AG08396 (cell line): ENCODE data around the gene NFIB.

ENCODE experiments used
- DNase-seq: peaks from one replicate; pipeline ENCODE4 v3.0.0; 2012; ENCODE audit warnings: low spot score, mixed read lengths

The NFIB gene

DNA sequence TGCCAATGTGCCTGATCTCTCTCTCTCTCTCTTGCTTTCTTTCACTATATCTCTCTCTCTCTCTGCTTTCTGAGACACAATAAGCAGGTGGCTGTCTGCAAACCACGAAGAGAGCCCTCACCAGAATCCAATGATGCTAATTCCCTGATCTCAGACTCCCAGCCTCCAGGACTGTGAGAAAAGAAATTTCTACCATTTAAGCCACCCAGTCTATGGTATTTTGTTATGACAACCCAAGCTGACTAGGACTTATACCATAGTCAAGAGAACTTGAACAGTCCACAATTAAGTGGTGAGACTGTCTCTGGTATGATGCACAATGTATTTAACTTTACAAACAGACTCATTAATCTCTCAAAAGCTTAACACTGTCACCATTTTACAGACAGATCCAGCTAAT lies 67.0 kb downstream of the NFIB start:
- DNase-seq: no peak

DNA sequence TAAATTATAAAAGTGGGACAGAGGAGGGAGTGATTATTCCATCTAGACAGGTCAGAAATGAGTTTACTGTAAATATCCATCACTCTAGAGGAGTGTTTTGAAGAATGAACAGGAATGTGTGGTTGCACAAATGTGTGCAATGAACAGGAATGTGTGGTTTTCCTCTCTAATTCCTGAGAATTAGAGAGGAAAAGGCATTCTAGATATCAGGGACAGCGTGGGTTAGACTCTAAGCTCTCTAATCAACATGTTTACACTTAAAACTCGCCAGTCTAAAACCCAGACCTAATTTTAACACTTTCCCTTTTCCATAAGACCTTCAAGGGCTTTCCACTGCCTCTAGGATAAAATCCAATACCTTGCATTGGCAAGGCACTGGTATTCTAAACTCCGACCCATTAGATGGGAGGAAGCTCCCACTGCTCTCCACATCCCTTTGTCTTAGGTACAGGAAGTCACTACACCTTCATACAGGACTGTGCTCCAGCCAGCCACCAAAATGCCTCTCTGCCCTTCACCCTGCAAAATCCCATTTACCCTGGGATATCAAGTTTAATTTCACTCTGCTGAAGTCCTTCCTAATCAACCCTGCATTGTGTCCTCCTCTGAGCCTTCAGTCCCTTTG lies 67.9 kb downstream of the NFIB start:
- no peak for DNase-seq

DNA sequence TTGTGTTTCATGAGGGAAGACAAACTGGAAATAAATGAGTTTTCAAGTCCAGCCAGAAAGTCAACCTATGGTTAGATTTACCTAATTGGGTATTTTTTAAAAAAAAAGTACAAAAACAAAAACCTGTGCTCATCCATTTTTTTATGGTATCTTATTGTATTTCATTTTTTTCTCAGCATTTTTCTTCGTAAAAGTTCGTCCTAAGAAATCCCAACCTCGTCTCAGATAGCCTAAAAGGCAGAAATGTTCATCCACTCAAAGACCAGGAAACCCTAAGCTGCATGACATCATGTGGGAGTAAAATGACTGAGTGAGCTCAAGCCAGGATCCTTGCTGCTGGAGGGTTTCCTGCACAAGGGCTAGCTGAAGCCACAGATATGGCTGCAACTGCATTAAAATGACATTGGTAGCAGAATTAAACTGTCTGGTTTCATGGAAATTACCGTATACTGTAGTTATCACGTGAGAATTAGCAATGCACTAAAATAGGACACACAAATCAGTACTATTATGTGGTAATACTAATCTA lies 70.4 kb downstream of the NFIB start:
- DNase-seq: no peak

DNA sequence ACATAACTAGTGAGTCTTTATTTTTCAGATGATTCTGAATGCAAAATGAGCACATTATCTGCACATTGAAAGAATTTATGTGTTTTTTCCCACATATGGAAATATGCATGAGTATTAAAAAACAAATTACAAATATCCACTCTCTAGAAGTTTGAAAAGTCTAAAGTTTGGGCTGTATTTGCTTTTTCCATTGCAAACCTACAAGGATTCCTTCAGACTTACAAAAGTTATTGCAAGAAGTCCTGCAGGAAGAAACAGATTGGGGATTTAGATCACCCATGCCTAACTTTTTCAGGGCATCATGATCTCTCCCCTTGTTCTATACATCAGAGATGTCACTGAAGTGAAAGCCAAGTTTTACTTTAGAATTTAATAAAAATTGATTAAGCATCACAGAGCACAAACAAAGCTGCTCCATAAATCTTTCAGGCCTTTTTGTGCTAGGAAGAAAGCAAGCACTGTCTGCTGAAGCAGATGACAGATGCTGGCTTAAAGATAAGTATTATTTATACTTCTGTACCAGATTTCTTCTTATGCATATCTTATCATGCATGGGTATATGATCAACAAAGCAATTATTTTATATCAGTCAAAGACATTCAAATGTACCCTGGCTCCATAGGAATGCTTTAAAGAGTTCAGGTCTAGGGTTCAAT lies 71.7 kb downstream of the NFIB start:
- no peak for DNase-seq

DNA sequence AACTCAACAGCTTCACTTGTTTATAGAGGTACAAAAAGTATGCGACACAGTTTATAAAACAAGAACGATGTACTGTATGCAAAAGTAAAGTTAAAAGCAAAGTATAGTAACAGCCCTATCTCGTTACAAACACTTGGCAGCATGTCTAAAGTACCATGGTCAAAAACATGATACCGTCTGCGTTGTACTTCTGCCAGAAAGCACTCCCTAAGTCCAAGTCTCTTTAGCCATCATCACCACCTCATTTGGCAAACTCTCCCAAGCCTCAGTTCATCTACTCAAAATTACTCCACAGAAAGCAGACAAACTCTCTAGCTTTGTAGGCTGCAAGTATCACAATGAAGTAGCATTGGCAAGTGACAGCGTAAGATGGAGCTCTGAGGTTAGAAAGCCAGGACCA lies 73.4 kb downstream of the NFIB start:
- DNase-seq: no peak

DNA sequence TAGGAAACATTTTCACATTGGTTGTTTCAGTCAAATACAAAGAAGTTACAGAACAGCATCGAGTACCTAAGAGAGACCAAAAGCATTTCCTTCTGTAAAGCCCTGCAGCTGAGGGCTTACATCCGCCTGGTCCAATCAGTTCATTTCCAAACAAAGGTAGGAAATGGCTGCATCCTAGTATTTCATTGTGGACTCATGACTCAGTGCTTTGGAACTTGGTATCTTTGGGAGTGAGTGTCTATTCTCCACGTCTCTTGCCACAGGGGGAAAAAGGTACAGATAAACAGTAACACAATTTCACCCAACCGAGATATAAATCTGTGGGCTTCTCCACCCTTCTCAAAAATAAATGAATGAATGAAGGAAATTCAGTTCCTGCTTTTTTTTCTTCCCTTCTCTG lies 75.4 kb downstream of the NFIB start:
- no peak for DNase-seq

DNA sequence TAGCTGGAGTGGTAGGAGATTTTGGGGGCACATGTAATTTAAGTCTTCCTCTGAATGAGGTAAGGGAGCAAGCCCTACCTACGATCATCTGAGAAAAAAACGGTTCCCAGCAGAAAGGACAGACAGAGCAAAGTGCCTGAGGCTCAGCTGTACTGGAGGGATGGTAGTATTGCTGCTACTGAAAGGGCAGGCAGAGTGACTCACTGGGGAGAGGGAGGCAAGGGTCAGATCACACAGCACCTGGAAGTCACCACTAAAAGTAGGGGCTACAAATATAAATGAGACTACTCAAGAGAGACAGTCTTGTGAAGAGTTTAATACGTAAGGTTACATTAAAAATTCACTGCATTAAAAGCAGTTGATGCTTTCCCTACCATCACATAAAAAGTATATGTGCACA lies 75.9 kb downstream of the NFIB start:
- no peak for DNase-seq

DNA sequence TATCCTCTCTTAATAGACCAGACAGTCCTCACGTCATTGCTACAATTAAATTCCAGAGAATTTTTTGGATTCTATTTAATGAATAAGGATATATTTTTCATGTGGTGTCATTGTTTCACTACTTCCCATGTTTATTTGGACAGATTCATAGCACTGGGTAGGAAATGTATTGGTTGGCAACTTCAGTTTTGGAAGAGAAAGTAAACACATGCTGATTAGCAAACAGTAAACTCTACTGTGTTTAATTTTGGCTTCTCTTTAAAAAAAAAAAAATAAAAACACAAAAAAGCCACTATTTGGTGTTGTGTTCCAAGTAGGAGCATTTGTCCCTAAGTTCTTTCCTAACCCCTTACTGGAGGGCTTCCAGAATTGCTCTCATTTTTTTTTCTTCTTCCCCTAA lies 77.3 kb downstream of the NFIB start:
- no peak for DNase-seq

DNA sequence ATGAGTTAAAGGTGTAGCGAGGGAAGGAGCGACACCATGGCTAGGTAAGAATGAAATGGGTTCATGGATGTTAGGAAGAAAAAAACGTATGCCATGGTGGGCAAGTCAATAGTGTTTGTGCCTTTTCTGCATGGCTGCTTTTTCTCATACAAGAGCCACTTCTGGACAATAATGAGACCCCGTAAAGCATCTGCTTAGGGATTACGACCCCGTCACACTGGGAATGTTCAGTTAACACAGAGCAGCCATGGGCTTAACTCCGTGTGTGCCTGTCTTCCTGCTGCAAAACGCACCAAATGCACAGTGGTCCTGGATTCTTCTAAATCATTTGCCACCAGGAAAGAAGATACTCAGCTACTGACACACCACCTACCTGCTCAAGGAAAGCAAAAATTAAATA lies 81.8 kb downstream of the NFIB start:
- no peak for DNase-seq

DNA sequence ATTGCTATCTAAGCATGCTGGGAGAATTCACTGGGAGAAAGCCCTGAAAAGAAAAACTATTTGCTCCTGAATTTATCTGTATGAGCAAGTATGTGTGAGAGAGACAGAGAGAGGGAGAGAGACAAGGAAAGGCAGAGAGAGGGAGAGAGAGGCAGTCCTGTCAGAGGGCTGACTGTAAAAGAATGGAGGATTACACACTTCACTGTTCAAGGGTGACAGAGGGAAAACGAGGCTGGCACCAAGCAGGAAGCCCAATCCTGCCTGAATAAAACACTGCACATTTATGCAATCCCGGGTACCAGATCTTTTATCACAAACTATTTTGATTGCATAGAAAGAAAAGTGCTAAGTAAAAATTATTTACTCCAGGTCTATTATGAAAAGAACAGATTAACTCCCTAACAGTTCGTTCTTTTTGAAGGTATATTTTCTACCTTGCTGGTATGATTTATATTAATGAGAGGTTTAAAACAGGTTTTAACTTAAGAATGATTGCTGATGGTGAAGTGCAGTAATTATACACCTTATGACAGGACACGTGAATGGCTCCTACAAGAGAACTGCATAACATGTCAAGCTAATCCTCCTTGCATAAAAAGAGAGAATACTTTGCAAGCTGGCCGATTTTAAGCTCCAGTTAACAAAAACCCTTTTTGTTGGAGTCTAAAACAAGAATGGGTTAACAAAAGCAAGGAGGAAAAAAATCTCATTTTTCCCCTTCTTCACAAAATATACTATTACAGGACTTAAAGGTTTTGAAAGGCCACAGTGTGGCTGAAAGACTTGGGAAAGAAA lies 82.5 kb downstream of the NFIB start:
- no peak for DNase-seq

DNA sequence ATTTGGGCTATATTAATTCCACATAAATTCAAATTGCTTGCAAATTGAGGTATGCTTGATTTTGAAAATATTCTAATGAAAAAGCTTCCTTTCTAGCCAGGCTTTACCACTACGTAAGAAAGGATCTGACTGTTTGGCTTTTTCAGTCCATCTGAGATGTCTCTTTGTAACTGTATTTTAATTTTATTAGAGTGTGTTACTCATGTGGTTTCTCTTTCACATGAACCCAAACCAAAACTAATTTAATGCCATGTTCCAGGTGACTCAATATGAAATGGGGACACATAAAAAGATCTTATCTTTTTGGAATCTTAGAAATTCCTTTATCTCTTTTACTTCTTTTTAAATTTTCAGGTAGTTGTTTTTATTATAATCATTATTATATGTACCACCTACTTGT lies 85.3 kb downstream of the NFIB start:
- DNase-seq: no peak

DNA sequence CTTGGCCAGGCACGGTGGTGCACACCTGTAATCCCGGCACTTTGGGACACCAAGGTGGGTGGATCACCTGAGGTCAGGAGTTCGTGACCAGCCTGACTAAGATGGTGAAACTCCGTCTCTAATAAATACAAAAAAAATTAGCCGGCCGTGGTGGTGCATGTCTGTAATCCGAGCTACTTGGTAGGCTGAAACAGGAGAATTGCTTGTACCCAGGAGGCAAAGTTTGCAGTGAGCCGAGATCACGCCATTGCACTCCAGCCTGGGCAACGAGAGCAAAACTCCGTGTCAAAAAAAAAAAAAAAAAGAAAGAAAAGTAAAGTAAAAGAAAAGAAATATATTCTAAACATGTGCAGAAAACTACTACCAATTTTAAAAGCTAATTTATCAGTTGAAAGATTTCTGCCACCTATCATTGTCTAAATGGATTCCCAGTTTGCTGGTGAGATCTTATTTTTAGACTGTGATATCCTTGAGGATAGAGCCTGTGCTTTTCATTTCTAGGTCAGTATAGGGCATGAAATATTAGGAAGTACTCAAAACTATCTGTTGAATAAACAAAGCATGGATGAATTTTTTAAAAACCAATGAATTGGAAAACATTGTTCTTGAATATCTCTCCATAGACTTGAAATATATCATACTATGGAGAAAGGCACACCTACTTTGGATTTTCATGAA lies 86.9 kb downstream of the NFIB start:
- no peak for DNase-seq

DNA sequence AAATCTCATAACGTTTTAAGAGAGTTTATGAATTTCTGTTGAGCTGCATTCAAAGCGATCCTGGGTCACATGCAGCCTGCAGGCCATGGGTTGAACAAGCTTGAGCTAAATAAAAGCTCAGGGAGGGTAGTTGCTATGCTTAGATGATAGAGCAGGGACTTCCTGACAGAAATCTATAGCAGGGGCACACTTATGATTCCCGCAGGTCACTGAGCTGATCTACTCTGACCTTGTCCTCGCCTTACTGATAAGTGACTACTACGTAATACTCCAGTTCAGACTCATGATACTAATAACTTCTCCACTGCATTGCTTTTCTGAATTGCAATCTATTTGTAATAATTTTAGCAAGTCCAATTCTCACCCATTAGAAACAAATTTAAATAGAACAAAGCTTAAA lies 90.9 kb downstream of the NFIB start:
- DNase-seq: no peak

DNA sequence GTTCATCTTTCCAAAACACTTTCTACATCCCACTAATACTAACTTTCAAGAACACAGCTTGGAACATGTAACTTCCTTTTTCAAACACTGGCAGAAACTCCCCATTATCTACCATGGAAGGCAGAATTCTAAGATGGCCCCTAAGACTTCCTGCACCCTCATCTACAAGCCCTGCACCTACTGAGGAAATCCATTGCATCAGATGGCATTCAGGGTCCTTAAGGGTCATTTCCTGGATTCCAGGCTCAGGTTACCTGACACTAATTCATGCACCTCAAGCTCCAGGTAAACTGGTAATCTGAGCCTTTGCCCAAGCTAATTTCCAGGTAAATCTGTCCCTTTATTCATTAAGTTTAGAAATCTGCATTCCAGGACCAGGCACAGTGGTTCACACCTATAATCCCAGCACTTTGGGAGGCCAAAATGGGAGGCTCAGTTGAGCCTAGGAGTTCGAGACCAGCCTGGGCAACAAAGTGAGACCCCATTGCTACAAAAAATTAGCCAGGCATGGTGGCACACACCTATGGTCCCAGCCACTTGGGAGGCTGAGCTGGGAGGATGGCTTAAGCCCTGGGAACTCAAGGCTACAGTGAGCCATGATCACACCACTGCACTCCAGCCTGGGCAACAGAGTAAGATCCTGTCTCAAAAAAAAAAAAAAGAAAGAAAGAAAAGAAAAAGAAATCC lies 91.6 kb downstream of the NFIB start:
- DNase-seq: no peak

DNA sequence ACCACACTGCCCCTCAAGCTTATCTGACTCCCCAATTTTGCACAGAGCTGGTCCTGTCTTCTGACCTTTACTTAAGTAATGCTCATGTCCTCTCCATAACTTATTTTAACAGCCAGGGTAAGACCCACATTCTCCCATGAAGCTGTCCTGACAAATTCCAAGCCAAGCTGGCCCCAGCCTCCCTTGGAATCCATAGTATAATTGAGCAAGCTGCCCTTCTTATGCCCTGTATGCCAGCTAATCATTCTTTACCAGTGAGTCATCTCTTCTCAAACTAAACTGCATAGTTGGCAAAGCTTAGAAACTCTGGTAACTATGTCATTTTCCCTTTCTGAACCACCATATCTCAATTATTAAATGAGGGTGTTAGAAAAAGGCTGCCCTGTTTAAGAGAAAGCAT lies 92.4 kb downstream of the NFIB start:
- peak; percentile 12 for DNase-seq

DNA sequence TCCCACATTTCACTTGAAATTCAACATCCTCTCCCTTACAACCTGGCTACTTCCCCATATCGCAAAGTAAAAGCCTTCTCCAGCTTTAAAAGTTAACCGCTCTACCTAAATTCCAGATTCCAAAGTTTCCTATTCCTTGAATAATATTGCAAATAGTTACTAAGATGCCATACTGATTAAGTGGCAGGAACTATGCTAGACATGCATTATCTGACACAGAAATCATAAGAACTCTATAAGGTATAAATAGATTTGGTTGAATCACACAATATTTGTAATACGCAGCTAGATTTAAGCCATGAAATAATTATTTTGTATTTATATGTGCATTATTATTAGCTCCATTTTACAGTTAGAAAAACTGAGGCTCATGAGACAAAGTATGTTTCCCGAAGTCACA lies 92.8 kb downstream of the NFIB start:
- DNase-seq: no peak

DNA sequence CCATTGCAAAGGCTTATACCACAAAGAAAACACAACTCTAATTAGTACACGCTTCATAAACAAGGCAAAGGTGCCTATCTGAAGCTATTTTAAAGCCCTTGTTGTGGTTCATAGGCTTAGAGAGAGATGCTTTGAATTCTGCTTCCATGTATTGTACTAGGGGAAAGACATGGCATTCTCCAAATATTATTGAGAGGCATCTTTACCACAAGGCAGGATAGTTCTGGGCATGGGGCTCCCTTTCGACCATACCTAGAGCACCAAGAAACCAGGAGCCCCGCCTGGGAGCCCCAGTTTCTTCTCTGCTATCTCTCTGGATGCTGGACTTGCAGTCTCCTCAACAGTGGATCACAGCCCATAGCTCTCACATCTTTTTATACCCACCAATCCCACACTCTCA lies 93.7 kb downstream of the NFIB start:
- DNase-seq: no peak

DNA sequence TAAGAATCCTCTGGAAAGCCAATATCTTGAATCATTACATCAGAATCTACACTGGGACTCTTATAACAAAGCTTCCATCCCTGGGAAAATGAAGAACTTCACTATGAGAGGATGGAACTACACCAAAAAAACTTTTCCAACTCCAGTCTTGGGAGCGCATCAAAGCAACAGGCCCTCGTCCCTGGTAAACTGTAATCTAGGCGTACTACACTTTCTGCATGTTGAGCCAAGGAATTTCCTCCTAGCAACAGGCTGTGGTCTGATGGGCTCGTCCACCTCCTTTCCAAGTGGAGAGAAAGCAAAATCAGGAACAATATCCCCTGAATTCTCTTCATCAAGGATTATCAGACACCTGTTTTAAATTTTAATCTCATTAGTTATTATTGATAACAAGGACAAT lies 94.1 kb downstream of the NFIB start:
- no peak for DNase-seq

DNA sequence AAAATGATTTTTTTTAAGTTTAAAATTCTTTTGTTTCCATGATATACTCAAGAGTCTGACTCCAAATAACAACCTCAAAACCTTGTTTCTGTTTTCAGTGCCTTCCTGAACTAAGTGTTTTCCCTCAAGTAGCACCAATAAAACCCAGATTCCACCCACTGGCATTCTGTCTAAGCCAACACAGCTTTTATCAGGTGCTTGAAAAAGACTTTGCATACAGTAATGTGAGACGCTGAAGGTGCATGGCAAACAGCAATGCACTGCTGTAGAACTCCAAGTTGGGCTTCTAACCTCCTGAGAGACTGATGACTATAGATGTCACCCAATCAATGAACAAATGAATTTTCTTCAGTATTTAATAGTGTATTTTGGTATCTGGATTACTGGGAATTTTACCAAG lies 95.7 kb downstream of the NFIB start:
- no peak for DNase-seq

DNA sequence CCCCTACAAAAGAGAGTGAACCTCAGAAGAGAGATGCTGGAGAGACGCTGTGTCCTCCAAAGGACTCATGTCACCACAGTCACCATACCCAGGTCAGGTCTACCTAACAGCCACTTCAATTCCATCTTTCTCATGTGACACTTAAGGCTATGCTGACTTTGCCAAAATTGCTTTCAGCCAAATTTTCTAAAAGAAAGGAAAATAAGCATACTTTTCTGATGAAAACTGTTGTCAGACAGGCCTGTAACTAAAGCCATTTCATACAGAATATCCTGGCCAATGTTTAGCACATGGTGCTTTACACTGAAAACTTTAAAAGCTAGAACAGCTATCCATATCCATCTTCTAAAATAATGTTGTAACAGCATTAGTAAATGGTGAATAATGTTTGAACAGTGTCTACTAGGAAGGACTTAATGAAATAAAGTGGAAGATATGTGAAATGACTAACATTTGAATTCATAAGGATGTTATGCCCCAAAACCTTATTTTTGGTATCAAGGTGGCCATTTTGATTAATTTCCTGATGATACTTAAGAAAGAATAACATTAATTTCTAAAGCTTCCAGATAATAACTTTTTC lies 97.2 kb downstream of the NFIB start:
- DNase-seq: no peak

DNA sequence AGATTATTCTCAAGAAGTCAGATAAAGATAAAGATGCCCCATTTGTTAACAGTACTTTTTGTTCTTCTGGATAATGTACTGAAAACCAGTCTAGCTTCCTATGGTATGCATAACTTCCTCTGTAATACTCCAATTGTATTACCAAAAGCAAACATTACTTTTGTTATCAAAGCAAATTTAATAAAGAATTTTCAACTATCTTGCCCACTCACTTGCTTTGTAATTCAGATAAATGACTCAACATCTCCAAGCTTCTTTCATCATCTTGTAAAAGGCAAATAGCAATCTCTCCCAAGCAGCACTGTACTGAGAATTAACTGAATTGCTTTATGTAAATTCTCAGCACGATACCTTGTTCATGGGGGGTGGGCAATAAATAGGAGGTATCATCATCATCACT lies 98.3 kb downstream of the NFIB start:
- no peak for DNase-seq

DNA sequence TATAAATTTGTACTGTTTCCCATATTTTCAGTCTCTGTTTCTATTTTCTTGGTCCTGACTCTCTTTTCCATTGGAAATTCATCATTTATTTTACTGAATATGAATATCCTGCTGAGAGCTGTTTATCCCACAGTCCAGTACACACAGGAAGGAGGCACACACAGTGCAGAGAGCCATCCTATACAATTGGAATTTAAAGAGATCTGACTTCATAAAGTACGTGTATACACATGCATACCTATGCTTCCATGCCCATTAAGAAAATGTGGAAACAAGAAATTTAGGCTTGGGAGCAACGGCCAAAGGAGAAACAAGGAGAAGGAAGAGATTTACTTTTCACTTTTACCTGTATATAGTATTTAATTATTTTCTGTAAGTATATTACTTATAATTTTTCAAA lies 99.2 kb downstream of the NFIB start:
- DNase-seq: no peak
